ENCODE measurements around the gene CAPN12. TPM values are rescaled to one million over a fixed set of nuclear protein-coding genes. Genes with fewer than 3 reads are reported as not detected.

The CAPN12 gene
- total RNA-seq, 3 donors from 2014 or later: 0.16 to 9.2 (median 4.1) TPM

- no peak overlapping the region for H3K4me3 ChIP-seq
- DNase-seq (ENCODE audit: low spot score in 2 of 2): no peak
- no peaks in the 10 kb centered on the region for H3K27me3 ChIP-seq
- H3K27ac ChIP-seq: peak overlapping the region; percentile 63 to 86
- H3K9me3 ChIP-seq: no peaks in the 10 kb centered on the region
- no peak for TF ChIP-seq CTCF (IDR thresholded peaks at IDR 0.05)
- TF ChIP-seq POLR2AphosphoS5 (IDR thresholded peaks at IDR 0.05): no peak
- TF ChIP-seq POLR2A (IDR thresholded peaks at IDR 0.05): no peak
- peaks cover 30 to 32% of the 10 kb centered on the region in 2 donors for H3K4me1 ChIP-seq
- peaks cover 6% of the 10 kb centered on the region for H3K36me3 ChIP-seq
- intact Hi-C loops (cut with DNase I; ENCODE audit: low total_unique reads): no loop called here
These were observed 35.2 kb downstream of the CAPN12 start for GRCh38 chr19:38709119-38709518.

- peaks cover 30 to 32% of the 10 kb centered on the region in 2 donors for H3K4me1 ChIP-seq
These were observed 35.8 kb downstream of the CAPN12 start for GRCh38 chr19:38708413-38709024.

GRCh38 chr19:38707512-38708114 is 36.7 kb downstream of the CAPN12 start:
- Histone ChIP-seq H3K4me3 (no peak overlapping the region), H3K27me3 (no peaks in the 10 kb centered on the region), H3K36me3 (peaks cover 6% of the 10 kb centered on the region), H3K27ac (peak overlapping the region; percentile 63 to 86), H3K9me3 (no peaks in the 10 kb centered on the region), H3K4me1 (peaks cover 26 to 28% of the 10 kb centered on the region in 2 donors)
- TF ChIP-seq POLR2AphosphoS5 (IDR thresholded peaks at IDR 0.05) (peak in 2 of 3 donors; percentile 38 to 54), POLR2A (IDR thresholded peaks at IDR 0.05) (no peak)
- peak; percentile 85 to 87 for DNase-seq (ENCODE audit: low spot score in 2 of 2)
- intact Hi-C loops (cut with DNase I; ENCODE audit: low total_unique reads): no loop called here

More at GRCh38 chr19:38708413-38709024, 35.8 kb downstream of the CAPN12 start:
- intact Hi-C loops (cut with DNase I; ENCODE audit: low total_unique reads): no loop called here
- Histone ChIP-seq H3K36me3 (peaks cover 6% of the 10 kb centered on the region), H3K4me3 (no peak overlapping the region), H3K27me3 (no peaks in the 10 kb centered on the region), H3K9me3 (no peaks in the 10 kb centered on the region), H3K27ac (peak overlapping the region; percentile 63 to 86)
- TF ChIP-seq POLR2AphosphoS5 (IDR thresholded peaks at IDR 0.05) (no peak), CTCF (IDR thresholded peaks at IDR 0.05) (no peak), POLR2A (IDR thresholded peaks at IDR 0.05) (no peak)
- no peak for DNase-seq (ENCODE audit: low spot score in 2 of 2)

GRCh38 chr19:38706792-38707511 is 37.3 kb downstream of the CAPN12 start:
- intact Hi-C loops (cut with DNase I; ENCODE audit: low total_unique reads): no loop called here
- Histone ChIP-seq H3K9me3 (no peaks in the 10 kb centered on the region), H3K4me1 (peaks cover 22 to 23% of the 10 kb centered on the region in 2 donors), H3K36me3 (peaks cover 6% of the 10 kb centered on the region), H3K27me3 (no peaks in the 10 kb centered on the region), H3K4me3 (no peak overlapping the region), H3K27ac (peak overlapping the region; percentile 63 to 86)
- DNase-seq (ENCODE audit: low spot score in 2 of 2): no peak
- TF ChIP-seq POLR2AphosphoS5 (IDR thresholded peaks at IDR 0.05) (no peak), POLR2A (IDR thresholded peaks at IDR 0.05) (no peak), CTCF (IDR thresholded peaks at IDR 0.05) (no peak)

- peak overlapping the region; percentile 63 to 86 for H3K27ac ChIP-seq
- intact Hi-C loops (cut with DNase I; ENCODE audit: low total_unique reads): no loop called here
- H3K36me3 ChIP-seq: peaks cover 5% of the 10 kb centered on the region
- H3K9me3 ChIP-seq: no peaks in the 10 kb centered on the region
- no peak for DNase-seq (ENCODE audit: low spot score in 2 of 2)
- no peaks in the 10 kb centered on the region for H3K27me3 ChIP-seq
- H3K4me3 ChIP-seq: no peak overlapping the region
- H3K4me1 ChIP-seq: peaks cover 8 to 13% of the 10 kb centered on the region in 2 donors
- no peak for TF ChIP-seq POLR2A (IDR thresholded peaks at IDR 0.05)
- no peak for TF ChIP-seq POLR2AphosphoS5 (IDR thresholded peaks at IDR 0.05)
- TF ChIP-seq CTCF (IDR thresholded peaks at IDR 0.05): no peak
These were observed 38.9 kb downstream of the CAPN12 start for GRCh38 chr19:38705197-38706019.
